BJ (cell line): ENCODE results near the gene ZNF76. TPM values are rescaled to one million over a fixed set of nuclear protein-coding genes. Genes with fewer than 3 reads are reported as not detected.
A peak's percentile ranks its signal among the peaks of the same experiment; 100 is the strongest.

Source experiments
- CTCF ChIA-PET: fragments of 350-600 bp; formaldehyde crosslinking; extraction: SDS; loops from one replicate; lab custom pipeline; 2021; ENCODE audit warnings: antibody characterized with exemption, inconsistent platforms; lab: Yijun Ruan, JAX
- POLR2A ChIA-PET: fragments of 300-600 bp; sonication (Branson Sonifier 250); formaldehyde crosslinking; extraction: SDS; loops from one replicate; lab custom pipeline; 2021; ENCODE audit warnings: antibody characterized with exemption; lab: Charles Lee
- DNase-seq: peaks from one replicate; pipeline ENCODE4 v3.0.0-alpha.2; 2011; ENCODE audit warnings: low read depth
- H3K27me3 ChIP-seq: 2 replicates; pipeline ENCODE4 v1.6.0; 2011; ENCODE audit warnings: low read length; ENCODE audit not compliant: control insufficient read depth, insufficient read depth
- H3K36me3 ChIP-seq: 2 replicates; pipeline ENCODE4 v1.5.1; 2011; ENCODE audit warnings: low read length; ENCODE audit not compliant: control insufficient read depth, insufficient read depth
- H3K4me3 ChIP-seq: 2 replicates; pipeline ENCODE4 v1.5.1; 2011; ENCODE audit warnings: low read depth, mild to moderate bottlenecking, control low read depth, low read length
- CTCF ChIP-seq: IDR thresholded peaks from 2 replicates; pipeline ENCODE4 v1.5.1; 2011; ENCODE audit warnings: low read depth, mild to moderate bottlenecking, control low read depth, inconsistent platforms, low read length, moderate library complexity; ENCODE audit not compliant: insufficient read depth
- polyA plus RNA-seq: library from polyadenylated mRNA; depleted of rRNA; stranded (reverse); fragments of >200 nt; gene quantifications from 2 replicates; pipeline ENCODE4 v1.2.3, GENCODE V29; 2011

The ZNF76 gene
- polyA plus RNA-seq, 1 experiment: 23.3 TPM

GRCh38 chr6:35242486-35242885 is 17.0 kb upstream of the ZNF76 start:
- CTCF ChIA-PET: interaction anchor here (0.7 to 4.9 kb wide), 13 partner anchors 9 to 1052 kb away, joined by 3 to 119 read pairs (median 14); partner anchors contain the start of gene ZNF76

GRCh38 chr6:35242906-35243305 is 16.6 kb upstream of the ZNF76 start:
- Histone ChIP-seq H3K36me3 (peaks cover 7% of the 10 kb centered on the region), H3K4me3 (no peak overlapping the region), H3K27me3 (no peaks in the 10 kb centered on the region)
- no peak for TF ChIP-seq CTCF
- ChIA-PET POLR2A (no interaction called here), CTCF (interaction anchor here (0.8 to 4.9 kb wide), 6 partner anchors 21 to 256 kb away, joined by 3 to 119 read pairs (median 4); no protein-coding TSS in a partner anchor)
- DNase-seq: no peak

More at GRCh38 chr6:35242486-35242885, 17.0 kb upstream of the ZNF76 start:
- no peak for TF ChIP-seq CTCF
- POLR2A ChIA-PET: no interaction called here
- peaks cover 7% of the 10 kb centered on the region for H3K36me3 ChIP-seq
- no peak overlapping the region for H3K4me3 ChIP-seq
- no peaks in the 10 kb centered on the region for H3K27me3 ChIP-seq
- DNase-seq: no peak

GRCh38 chr6:35243386-35243958 is 16.1 kb upstream of the ZNF76 start:
- no peak for DNase-seq
- no peak overlapping the region for H3K4me3 ChIP-seq
- TF ChIP-seq CTCF: no peak
- peaks cover 7% of the 10 kb centered on the region for H3K36me3 ChIP-seq
- H3K27me3 ChIP-seq: no peaks in the 10 kb centered on the region
- ChIA-PET CTCF (interaction anchor here (0.9 to 4.9 kb wide), 5 partner anchors 21 to 256 kb away, joined by 3 to 119 read pairs (median 4); no protein-coding TSS in a partner anchor), POLR2A (no interaction called here)

- H3K27me3 ChIP-seq: no peaks in the 10 kb centered on the region
- no peak for DNase-seq
- ChIA-PET CTCF (interaction anchor here (5.3 kb wide), 1 partner anchor 97 kb away, joined by 19 read pairs; no protein-coding TSS in a partner anchor), POLR2A (no interaction called here)
- H3K4me3 ChIP-seq: no peak overlapping the region
- H3K36me3 ChIP-seq: peaks cover 7% of the 10 kb centered on the region
- no peak for TF ChIP-seq CTCF
Measured at GRCh38 chr6:35244551-35244950, 15.0 kb upstream of the ZNF76 start.

- ChIA-PET CTCF (interaction anchor here (0.7 to 5.3 kb wide), 5 partner anchors 10 to 1260 kb away, joined by 3 to 19 read pairs (median 7); no protein-coding TSS in a partner anchor), POLR2A (interaction anchor here (1.0 kb wide), 1 partner anchor 12 kb away, joined by 3 read pairs; the partner anchor contains the start of gene ZNF76)
- H3K27me3 ChIP-seq: no peaks in the 10 kb centered on the region
- H3K4me3 ChIP-seq: no peak overlapping the region
- TF ChIP-seq CTCF: peak; percentile 11; the same call in 1 of the 2 replicates
- peaks cover 7% of the 10 kb centered on the region for H3K36me3 ChIP-seq
- DNase-seq: no peak
Measured at GRCh38 chr6:35247642-35248231, 11.8 kb upstream of the ZNF76 start.
